ENCODE data around the gene DYRK2. TPM values are rescaled to one million over a fixed set of nuclear protein-coding genes. Genes with fewer than 3 reads are reported as not detected.

Gene DYRK2
- total and polyA plus RNA-seq, 2 experiments from 2014 or later, result 7.1 to 34.1 TPM

DNA sequence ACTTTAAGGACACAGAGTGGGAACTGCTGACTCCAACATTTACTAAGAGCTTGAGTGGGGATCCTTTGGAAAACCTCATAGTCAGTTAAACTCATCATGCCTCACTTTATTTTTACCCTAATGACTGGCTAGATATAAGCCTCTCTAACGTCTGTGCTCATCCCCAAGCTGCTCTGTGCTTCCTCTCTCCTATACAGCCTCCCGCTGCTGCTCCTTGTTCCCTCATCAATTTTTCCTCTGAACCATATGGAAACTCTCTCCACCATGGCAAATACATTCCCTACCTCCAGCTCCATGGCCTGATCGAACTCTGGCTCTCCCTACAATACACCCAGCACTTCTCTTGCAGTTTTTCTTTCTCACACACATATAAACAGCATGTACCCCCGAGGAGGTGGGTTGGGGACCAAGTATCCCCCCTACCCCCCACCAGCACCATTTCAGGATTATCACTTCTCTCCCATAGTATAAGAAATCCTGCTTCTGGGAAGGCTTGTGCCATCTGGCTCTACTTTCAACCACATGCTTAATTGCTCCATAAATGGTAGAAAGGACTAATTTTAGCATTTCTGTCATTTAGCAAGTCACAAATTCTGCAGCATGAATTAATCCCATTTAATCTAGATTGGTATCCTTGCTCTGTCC is 39.2 kb upstream of the DYRK2 start (continued):
- TF ChIP-seq, protein P1, sequence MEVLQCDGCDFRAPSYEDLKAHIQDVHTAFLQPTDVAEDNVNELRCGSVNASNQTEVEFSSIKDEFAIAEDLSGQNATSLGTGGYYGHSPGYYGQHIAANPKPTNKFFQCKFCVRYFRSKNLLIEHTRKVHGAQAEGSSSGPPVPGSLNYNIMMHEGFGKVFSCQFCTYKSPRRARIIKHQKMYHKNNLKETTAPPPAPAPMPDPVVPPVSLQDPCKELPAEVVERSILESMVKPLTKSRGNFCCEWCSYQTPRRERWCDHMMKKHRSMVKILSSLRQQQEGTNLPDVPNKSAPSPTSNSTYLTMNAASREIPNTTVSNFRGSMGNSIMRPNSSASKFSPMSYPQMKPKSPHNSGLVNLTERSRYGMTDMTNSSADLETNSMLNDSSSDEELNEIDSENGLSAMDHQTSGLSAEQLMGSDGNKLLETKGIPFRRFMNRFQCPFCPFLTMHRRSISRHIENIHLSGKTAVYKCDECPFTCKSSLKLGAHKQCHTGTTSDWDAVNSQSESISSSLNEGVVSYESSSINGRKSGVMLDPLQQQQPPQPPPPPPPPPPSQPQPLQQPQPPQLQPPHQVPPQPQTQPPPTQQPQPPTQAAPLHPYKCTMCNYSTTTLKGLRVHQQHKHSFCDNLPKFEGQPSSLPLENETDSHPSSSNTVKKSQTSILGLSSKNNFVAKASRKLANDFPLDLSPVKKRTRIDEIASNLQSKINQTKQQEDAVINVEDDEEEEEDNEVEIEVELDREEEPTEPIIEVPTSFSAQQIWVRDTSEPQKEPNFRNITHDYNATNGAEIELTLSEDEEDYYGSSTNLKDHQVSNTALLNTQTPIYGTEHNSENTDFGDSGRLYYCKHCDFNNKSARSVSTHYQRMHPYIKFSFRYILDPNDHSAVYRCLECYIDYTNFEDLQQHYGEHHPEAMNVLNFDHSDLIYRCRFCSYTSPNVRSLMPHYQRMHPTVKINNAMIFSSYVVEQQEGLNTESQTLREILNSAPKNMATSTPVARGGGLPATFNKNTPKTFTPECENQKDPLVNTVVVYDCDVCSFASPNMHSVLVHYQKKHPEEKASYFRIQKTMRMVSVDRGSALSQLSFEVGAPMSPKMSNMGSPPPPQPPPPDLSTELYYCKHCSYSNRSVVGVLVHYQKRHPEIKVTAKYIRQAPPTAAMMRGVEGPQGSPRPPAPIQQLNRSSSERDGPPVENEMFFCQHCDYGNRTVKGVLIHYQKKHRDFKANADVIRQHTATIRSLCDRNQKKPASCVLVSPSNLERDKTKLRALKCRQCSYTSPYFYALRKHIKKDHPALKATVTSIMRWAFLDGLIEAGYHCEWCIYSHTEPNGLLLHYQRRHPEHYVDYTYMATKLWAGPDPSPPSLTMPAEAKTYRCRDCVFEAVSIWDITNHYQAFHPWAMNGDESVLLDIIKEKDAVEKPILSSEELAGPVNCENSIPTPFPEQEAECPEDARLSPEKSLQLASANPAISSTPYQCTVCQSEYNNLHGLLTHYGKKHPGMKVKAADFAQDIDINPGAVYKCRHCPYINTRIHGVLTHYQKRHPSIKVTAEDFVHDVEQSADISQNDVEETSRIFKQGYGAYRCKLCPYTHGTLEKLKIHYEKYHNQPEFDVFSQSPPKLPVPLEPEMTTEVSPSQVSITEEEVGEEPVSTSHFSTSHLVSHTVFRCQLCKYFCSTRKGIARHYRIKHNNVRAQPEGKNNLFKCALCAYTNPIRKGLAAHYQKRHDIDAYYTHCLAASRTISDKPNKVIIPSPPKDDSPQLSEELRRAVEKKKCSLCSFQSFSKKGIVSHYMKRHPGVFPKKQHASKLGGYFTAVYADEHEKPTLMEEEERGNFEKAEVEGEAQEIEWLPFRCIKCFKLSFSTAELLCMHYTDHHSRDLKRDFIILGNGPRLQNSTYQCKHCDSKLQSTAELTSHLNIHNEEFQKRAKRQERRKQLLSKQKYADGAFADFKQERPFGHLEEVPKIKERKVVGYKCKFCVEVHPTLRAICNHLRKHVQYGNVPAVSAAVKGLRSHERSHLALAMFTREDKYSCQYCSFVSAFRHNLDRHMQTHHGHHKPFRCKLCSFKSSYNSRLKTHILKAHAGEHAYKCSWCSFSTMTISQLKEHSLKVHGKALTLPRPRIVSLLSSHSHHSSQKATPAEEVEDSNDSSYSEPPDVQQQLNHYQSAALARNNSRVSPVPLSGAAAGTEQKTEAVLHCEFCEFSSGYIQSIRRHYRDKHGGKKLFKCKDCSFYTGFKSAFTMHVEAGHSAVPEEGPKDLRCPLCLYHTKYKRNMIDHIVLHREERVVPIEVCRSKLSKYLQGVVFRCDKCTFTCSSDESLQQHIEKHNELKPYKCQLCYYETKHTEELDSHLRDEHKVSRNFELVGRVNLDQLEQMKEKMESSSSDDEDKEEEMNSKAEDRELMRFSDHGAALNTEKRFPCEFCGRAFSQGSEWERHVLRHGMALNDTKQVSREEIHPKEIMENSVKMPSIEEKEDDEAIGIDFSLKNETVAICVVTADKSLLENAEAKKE (CRISPR knock-in tag; IDR thresholded peaks at IDR 0.05), result no peak
- TF ChIP-seq EZH2phosphoT487 (IDR thresholded peaks at IDR 0.05; ENCODE audit: unreplicated experiment) (no peak), REST (IDR thresholded peaks at IDR 0.05; ENCODE audit: unreplicated experiment) (no peak), NANOG (IDR thresholded peaks at IDR 0.05; ENCODE audit: borderline replicate concordance) (no peak), POLR2AphosphoS5 (IDR thresholded peaks at IDR 0.05; ENCODE audit: low read depth) (no peak)
- TF ChIP-seq, protein P2, sequence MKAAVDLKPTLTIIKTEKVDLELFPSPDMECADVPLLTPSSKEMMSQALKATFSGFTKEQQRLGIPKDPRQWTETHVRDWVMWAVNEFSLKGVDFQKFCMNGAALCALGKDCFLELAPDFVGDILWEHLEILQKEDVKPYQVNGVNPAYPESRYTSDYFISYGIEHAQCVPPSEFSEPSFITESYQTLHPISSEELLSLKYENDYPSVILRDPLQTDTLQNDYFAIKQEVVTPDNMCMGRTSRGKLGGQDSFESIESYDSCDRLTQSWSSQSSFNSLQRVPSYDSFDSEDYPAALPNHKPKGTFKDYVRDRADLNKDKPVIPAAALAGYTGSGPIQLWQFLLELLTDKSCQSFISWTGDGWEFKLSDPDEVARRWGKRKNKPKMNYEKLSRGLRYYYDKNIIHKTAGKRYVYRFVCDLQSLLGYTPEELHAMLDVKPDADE (IDR thresholded peaks at IDR 0.05), result no peak

Data from GM23338 (cell line).